GM12872 (cell line): Measurements from ENCODE around the gene OPN1SW.

Source experiments
- TF ChIP-seq, protein P1 (sequence below): IDR thresholded peaks from 3 replicates; pipeline ENCODE4 v1.5.1; 2011; ENCODE audit warnings: low read depth, mild to moderate bottlenecking, low read length, moderate library complexity; ENCODE audit not compliant: insufficient read depth

The OPN1SW gene

DNA sequence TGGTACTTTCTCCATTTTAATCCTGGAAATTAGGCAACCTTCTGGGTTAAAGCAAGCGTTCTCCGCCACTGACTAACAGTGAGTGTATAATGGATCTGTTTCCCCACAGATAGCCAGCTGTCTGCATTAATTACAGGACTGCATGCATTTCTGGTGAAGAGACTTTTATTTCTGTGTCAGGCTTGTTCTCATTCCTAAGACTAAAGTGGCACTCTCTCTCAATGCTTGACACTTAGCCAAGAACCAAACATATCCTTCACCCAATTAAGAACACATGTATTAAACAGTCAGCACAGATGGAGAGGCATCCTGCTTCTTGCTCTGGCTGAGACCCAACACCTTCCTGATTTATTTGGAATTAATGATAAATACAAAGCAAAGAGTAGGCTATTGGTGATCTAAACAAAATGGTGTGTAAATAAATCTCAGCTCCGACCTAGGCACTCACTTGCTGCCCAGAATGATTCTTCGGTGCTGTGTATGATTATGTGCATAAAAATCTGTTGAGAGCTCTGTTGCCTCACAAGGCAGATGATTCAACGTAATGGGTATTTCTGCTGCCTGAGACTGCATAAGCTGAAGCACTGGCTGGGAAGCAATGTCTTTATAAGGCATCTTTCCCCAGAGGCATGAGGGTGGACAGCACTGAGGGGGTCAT lies 19.6 kb downstream of the OPN1SW start:
- TF ChIP-seq, protein P1, sequence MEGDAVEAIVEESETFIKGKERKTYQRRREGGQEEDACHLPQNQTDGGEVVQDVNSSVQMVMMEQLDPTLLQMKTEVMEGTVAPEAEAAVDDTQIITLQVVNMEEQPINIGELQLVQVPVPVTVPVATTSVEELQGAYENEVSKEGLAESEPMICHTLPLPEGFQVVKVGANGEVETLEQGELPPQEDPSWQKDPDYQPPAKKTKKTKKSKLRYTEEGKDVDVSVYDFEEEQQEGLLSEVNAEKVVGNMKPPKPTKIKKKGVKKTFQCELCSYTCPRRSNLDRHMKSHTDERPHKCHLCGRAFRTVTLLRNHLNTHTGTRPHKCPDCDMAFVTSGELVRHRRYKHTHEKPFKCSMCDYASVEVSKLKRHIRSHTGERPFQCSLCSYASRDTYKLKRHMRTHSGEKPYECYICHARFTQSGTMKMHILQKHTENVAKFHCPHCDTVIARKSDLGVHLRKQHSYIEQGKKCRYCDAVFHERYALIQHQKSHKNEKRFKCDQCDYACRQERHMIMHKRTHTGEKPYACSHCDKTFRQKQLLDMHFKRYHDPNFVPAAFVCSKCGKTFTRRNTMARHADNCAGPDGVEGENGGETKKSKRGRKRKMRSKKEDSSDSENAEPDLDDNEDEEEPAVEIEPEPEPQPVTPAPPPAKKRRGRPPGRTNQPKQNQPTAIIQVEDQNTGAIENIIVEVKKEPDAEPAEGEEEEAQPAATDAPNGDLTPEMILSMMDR = no peak

DNA sequence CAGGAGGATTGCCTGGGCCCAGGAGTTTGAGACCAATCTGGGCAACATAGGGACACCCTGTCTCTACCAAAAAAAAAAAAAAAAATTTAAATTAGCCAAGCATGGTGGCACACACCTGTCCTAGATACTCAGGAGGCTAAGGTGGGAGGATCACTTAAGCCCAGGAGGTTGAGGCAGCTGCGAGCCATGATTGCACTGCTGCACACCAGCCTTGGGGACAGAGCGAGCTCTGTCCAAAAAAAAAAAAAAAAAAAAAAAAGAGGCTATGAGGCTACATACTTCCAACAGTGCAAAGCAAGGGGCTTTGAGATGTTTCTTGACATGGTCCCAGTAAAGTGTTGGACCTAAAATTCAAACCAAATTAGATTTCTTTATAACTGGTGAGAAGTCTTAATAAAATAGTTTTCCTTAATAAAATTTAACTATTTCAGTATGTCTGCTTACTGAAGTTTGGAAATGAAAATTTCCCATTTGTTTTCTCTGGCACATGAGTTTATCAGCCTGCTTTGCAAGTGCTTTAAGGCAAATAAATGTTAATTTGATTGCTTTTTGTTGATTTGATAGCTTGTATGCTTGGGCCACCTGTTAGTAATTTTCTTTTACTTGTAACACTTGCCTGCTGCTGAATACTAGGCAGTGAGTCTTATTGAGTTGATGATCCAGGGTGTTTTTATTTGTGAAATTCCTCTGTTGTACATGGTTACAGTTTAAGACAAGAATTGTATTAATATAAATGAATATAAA lies 20.3 kb downstream of the OPN1SW start:
- TF ChIP-seq, protein P1 = no peak

DNA sequence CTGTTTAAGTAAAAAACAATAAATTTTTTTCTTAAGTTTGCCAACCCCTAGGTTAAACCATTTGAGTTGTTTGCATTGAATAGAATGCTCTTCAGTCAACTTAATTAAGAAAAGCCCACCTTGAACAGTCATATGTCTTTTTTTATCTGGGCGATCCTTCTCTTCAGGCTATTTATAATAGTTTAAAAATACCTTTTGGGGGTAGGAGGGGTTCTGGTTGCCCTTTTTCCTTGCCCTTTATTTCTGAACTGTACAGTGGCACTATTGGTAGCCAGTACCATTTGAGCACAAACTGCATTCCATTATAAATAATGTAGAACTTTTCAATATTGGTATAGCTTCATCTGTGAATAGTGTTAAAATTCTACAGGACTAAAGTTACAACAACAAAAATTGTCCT lies 23.3 kb downstream of the OPN1SW start:
- TF ChIP-seq, protein P1 = no peak

DNA sequence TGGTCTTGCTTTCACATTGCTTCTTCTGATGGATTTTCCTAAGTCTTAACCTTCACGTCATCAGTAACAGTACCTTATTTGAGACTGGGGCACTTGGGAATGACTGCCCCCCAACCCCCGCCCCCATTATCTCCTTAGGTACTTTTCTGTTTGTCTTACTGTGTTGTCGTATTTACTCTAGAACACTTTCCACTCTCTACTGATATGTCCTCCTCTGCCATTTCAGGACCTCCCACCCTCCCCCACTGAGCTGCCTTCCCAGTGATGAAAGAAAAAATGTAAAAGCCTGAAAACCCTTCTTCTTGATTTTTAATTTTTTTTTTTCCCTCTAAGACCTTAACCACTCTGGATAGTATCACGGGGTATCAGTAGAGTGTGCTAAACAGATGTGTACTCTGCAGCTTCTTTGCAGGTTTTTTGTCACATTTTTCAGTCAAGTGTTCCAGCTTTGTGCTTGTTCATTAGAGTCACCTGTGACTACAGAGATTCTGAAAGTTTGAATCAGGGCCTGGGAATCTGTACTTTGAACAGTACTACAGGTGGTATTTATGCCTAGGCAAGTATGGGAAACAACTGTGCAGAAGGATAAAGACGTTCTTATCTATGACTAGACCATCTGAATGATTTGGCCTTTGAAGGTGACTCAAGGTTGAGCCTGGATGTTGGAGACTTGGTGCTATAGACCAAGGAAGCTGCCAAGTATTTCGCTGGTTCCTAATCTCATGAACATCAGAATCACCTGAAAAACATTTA lies 28.1 kb downstream of the OPN1SW start:
- TF ChIP-seq, protein P1 = no peak

DNA sequence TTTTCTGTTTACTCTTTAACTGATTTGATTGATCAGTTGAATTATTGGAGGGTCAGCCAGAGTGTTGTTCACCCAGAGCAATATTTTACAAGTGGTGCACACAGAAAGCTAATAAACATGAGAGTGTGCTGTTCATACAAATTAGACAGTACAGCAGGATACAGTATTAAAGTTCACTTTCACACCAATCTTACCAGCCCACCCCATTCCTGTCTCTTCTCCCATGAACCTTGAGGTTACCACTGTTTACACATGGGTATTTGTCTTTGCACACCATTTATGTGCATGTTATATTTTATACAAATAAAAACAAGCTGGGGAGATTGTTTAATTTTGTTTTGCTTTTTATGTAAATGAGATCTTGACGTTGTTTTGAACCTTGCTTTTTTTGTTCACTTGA lies 29.9 kb downstream of the OPN1SW start:
- TF ChIP-seq, protein P1 = no peak

DNA sequence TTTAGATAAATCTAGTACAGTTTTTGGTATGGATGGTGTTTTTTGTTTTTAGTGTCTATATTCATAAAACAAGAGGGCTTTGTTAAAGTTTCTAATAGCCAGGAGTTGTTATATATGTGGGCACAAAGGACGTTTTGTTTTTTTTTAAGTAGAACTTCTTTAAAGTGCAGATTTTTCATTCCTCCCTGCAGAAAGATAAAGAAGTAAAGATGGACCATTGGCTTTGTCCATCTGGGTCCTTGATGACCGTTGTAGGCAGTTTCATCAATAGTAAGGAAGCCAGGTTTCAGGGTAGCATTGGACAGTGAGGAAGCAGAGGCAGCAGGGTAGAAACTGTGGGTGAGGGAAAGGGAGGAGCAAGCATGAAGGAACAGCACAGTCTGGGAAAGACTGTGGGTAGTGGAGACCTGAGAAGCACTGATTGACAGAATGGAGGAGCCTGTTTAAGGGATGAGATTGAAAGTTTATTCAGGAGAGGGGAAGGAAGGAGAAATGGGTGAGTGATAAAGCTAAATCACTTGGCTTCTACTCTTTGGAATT lies 31.2 kb downstream of the OPN1SW start:
- TF ChIP-seq, protein P1 = no peak
